ENCODE data around the gene CLCN6. TPM values are rescaled to one million over a fixed set of nuclear protein-coding genes. Genes with fewer than 3 reads are reported as not detected.

CLCN6 gene
- total and polyA plus RNA-seq, 2 donors (not counting 1 experiment from before 2014, with no cell fraction given): 15.3 to 19.3 TPM

GRCh38 chr1:11764115-11764514, 41.9 kb upstream of the CLCN6 start:
- H3K4me3 ChIP-seq (replicated peaks in 1 of 4; ENCODE audit: control extremely low read depth in 1 of 4, insufficient read depth in 1 of 4, low read depth in 3 of 4, low read length in 4 of 4): no peak overlapping the region
- peaks cover 14% of the 10 kb centered on the region for H3K27me3 ChIP-seq (ENCODE audit: control insufficient read depth, insufficient read depth, low read length)
- no peaks in the 10 kb centered on the region for H3K4me1 ChIP-seq (ENCODE audit: control insufficient read depth, extremely low read depth, insufficient read depth, low read length)
- TF ChIP-seq CTCF (conservative IDR thresholded peaks at IDR 0.05 in 1 of 2, IDR thresholded peaks at IDR 0.05 in 1 of 2; ENCODE audit: low read depth in 1 of 2, low read length in 2 of 2) (no peak), EZH2 (IDR thresholded peaks at IDR 0.05; ENCODE audit: low read length, missing control alignments) (no peak)
- no peaks in the 10 kb centered on the region for H4K20me1 ChIP-seq (ENCODE audit: control insufficient read depth, extremely low read depth, insufficient read depth, low read length)
- no peak overlapping the region for H3K9ac ChIP-seq (ENCODE audit: insufficient read depth, low read length)
- H3K79me2 ChIP-seq (ENCODE audit: control insufficient read depth, insufficient read depth, low read length): no peaks in the 10 kb centered on the region
- H3K36me3 ChIP-seq (ENCODE audit: control insufficient read depth, insufficient read depth, low read length): no peaks in the 10 kb centered on the region
- H3K27ac ChIP-seq (ENCODE audit: insufficient read depth, low read length): no peak overlapping the region
- no peaks in the 10 kb centered on the region for H3K9me3 ChIP-seq (ENCODE audit: control insufficient read depth, insufficient read depth, low read depth, low read length)
- H2AFZ ChIP-seq (ENCODE audit: low read length): no peak overlapping the region
- no peak for DNase-seq (ENCODE audit: low read depth in 2 of 2)
- no peak overlapping the region for H3K4me2 ChIP-seq (ENCODE audit: extremely low read depth, insufficient read depth, low read length)

GRCh38 chr1:11764519-11764918, 41.5 kb upstream of the CLCN6 start:
- no peak overlapping the region for H3K4me3 ChIP-seq (replicated peaks in 1 of 4; ENCODE audit: control extremely low read depth in 1 of 4, insufficient read depth in 1 of 4, low read depth in 3 of 4, low read length in 4 of 4)
- H4K20me1 ChIP-seq (ENCODE audit: control insufficient read depth, extremely low read depth, insufficient read depth, low read length): no peaks in the 10 kb centered on the region
- H3K27me3 ChIP-seq (ENCODE audit: control insufficient read depth, insufficient read depth, low read length): peaks cover 14% of the 10 kb centered on the region
- DNase-seq (ENCODE audit: low read depth in 2 of 2): no peak
- H3K79me2 ChIP-seq (ENCODE audit: control insufficient read depth, insufficient read depth, low read length): no peaks in the 10 kb centered on the region
- H3K27ac ChIP-seq (ENCODE audit: insufficient read depth, low read length): no peak overlapping the region
- no peak overlapping the region for H3K4me2 ChIP-seq (ENCODE audit: extremely low read depth, insufficient read depth, low read length)
- H3K4me1 ChIP-seq (ENCODE audit: control insufficient read depth, extremely low read depth, insufficient read depth, low read length): no peaks in the 10 kb centered on the region
- H3K9me3 ChIP-seq (ENCODE audit: control insufficient read depth, insufficient read depth, low read depth, low read length): no peaks in the 10 kb centered on the region
- no peak for TF ChIP-seq CTCF (conservative IDR thresholded peaks at IDR 0.05 in 1 of 2, IDR thresholded peaks at IDR 0.05 in 1 of 2; ENCODE audit: low read depth in 1 of 2, low read length in 2 of 2)
- TF ChIP-seq EZH2 (IDR thresholded peaks at IDR 0.05; ENCODE audit: low read length, missing control alignments): no peak
- H3K36me3 ChIP-seq (ENCODE audit: control insufficient read depth, insufficient read depth, low read length): no peaks in the 10 kb centered on the region
- H2AFZ ChIP-seq (ENCODE audit: low read length): no peak overlapping the region
- H3K9ac ChIP-seq (ENCODE audit: insufficient read depth, low read length): no peak overlapping the region

- no peaks in the 10 kb centered on the region for H3K9me3 ChIP-seq (ENCODE audit: control insufficient read depth, insufficient read depth, low read depth, low read length)
- TF ChIP-seq CTCF (conservative IDR thresholded peaks at IDR 0.05 in 1 of 2, IDR thresholded peaks at IDR 0.05 in 1 of 2; ENCODE audit: low read depth in 1 of 2, low read length in 2 of 2): no peak
- no peaks in the 10 kb centered on the region for H3K79me2 ChIP-seq (ENCODE audit: control insufficient read depth, insufficient read depth, low read length)
- no peaks in the 10 kb centered on the region for H4K20me1 ChIP-seq (ENCODE audit: control insufficient read depth, extremely low read depth, insufficient read depth, low read length)
- H3K9ac ChIP-seq (ENCODE audit: insufficient read depth, low read length): no peak overlapping the region
- no peak overlapping the region for H3K4me2 ChIP-seq (ENCODE audit: extremely low read depth, insufficient read depth, low read length)
- H3K4me3 ChIP-seq (replicated peaks in 1 of 4; ENCODE audit: control extremely low read depth in 1 of 4, insufficient read depth in 1 of 4, low read depth in 3 of 4, low read length in 4 of 4): no peak overlapping the region
- DNase-seq (ENCODE audit: low read depth in 2 of 2): no peak
- H3K36me3 ChIP-seq (ENCODE audit: control insufficient read depth, insufficient read depth, low read length): no peaks in the 10 kb centered on the region
- peaks cover 14% of the 10 kb centered on the region for H3K27me3 ChIP-seq (ENCODE audit: control insufficient read depth, insufficient read depth, low read length)
- no peak overlapping the region for H2AFZ ChIP-seq (ENCODE audit: low read length)
- H3K4me1 ChIP-seq (ENCODE audit: control insufficient read depth, extremely low read depth, insufficient read depth, low read length): no peaks in the 10 kb centered on the region
- H3K27ac ChIP-seq (ENCODE audit: insufficient read depth, low read length): no peak overlapping the region
These were observed 40.1 kb upstream of the CLCN6 start for GRCh38 chr1:11765661-11766428.

All from fibroblast of lung (primary cell).